Neural cell (in vitro differentiated cells): ENCODE measurements around the gene AQP6. TPM values are rescaled to one million over a fixed set of nuclear protein-coding genes. Genes with fewer than 3 reads are reported as not detected.

ENCODE experiments used
- H2AFZ ChIP-seq: fragments of 200-600, 300-800 bp; sonication (generic), shearing (Covaris generic); 2 replicates; pipeline ENCODE4 v1.6.0; 2014; ENCODE audit warnings: low read depth, mild to moderate bottlenecking, antibody characterized with exemption, low read length, moderate library complexity
- H3F3A ChIP-seq: fragments of 200-600 bp; shearing (Covaris generic); 2 replicates; pipeline ENCODE4 v1.6.1; 2016; ENCODE audit warnings: mild to moderate bottlenecking, moderate library complexity, mixed read lengths, antibody characterized with exemption, low read length; ENCODE audit not compliant: insufficient read depth, poor library complexity, severe bottlenecking
- H3K27ac ChIP-seq: fragments of 200-600, 300-800 bp; sonication (generic), shearing (Covaris generic); 2 replicates; pipeline ENCODE4 v1.5.1; 2014; ENCODE audit warnings: mild to moderate bottlenecking, low read length, moderate library complexity
- H3K27me3 ChIP-seq: fragments of 300-800, 200-600 bp; sonication (generic), shearing (Covaris generic); 2 replicates; pipeline ENCODE4 v1.6.0; 2014; ENCODE audit warnings: mild to moderate bottlenecking, low read depth, low read length, moderate library complexity; ENCODE audit not compliant: insufficient read depth
- H3K36me3 ChIP-seq: fragments of 300-800, 200-600 bp; sonication (generic), shearing (Covaris generic); 2 replicates; pipeline ENCODE4 v1.5.1; 2014; ENCODE audit warnings: mild to moderate bottlenecking, antibody characterized with exemption, low read length, moderate library complexity; ENCODE audit not compliant: insufficient read depth
- H3K4me2 ChIP-seq: fragments of 300-800, 200-600 bp; sonication (generic), shearing (Covaris generic); 2 replicates; pipeline ENCODE4 v1.6.0; 2014; ENCODE audit warnings: mild to moderate bottlenecking, low read length
- H3K4me3 ChIP-seq: fragments of 300-800, 200-600 bp; sonication (generic), shearing (Covaris generic); 2 replicates; pipeline ENCODE4 v1.5.1; 2014; ENCODE audit warnings: mild to moderate bottlenecking, low read length, moderate library complexity
- H3K79me2 ChIP-seq: fragments of 200-600 bp; shearing (Covaris generic); replicated peaks from 2 replicates; pipeline ENCODE4 v1.6.0; 2014; ENCODE audit warnings: mild to moderate bottlenecking, low read length, moderate library complexity; ENCODE audit not compliant: insufficient read depth
- H3K9ac ChIP-seq: fragments of 300-800, 200-600 bp; sonication (generic), shearing (Covaris generic); 2 replicates; pipeline ENCODE4 v1.6.1; 2016; ENCODE audit warnings: mild to moderate bottlenecking, low read length, mixed read lengths
- H3K9me2 ChIP-seq: fragments of 200-600 bp; shearing (Covaris generic); 2 replicates; pipeline ENCODE4 v1.6.1; 2016; ENCODE audit warnings: mild to moderate bottlenecking, low read length, mixed read lengths; ENCODE audit not compliant: insufficient read depth
- H3K9me3 ChIP-seq: fragments of 200-600, 300-800 bp; sonication (generic), shearing (Covaris generic); 2 replicates; pipeline ENCODE4 v1.6.1; 2016; ENCODE audit warnings: mild to moderate bottlenecking, mixed run types, low read length, moderate library complexity, mixed read lengths
- H4K20me1 ChIP-seq: fragments of 200-600 bp; shearing (Covaris generic); 2 replicates; pipeline ENCODE4 v1.6.1; 2016; ENCODE audit warnings: mild to moderate bottlenecking, mixed run types; ENCODE audit not compliant: insufficient read depth
- EP300 ChIP-seq: fragments of 450-650 bp; conservative IDR thresholded peaks from 2 replicates; pipeline ENCODE4 v1.6.1; 2014; ENCODE audit warnings: antibody characterized with exemption, mild to moderate bottlenecking, moderate library complexity; ENCODE audit not compliant: poor library complexity, severe bottlenecking
- EZH2 ChIP-seq: fragments of 200-600, 300-800 bp; shearing (Covaris generic), sonication (generic); IDR thresholded peaks from 2 replicates; pipeline ENCODE4 v1.6.1; 2014; ENCODE audit warnings: antibody characterized with exemption, low read length, borderline replicate concordance, mild to moderate bottlenecking; ENCODE audit not compliant: insufficient read depth, poor library complexity, severe bottlenecking
- MXI1 ChIP-seq: fragments of 450-650 bp; conservative IDR thresholded peaks from 2 replicates; pipeline ENCODE4 v1.6.1; 2014; ENCODE audit warnings: antibody characterized with exemption, mild to moderate bottlenecking; ENCODE audit not compliant: poor library complexity, severe bottlenecking
- POLR2AphosphoS5 ChIP-seq: IDR thresholded peaks from 2 replicates; pipeline ENCODE4 v1.6.1; 2012
- RAD21 ChIP-seq: fragments of 450-650 bp; conservative IDR thresholded peaks from 2 replicates; pipeline ENCODE4 v1.6.1; 2014; ENCODE audit warnings: antibody characterized with exemption, mild to moderate bottlenecking, moderate library complexity
- REST ChIP-seq: IDR thresholded peaks from 2 replicates; pipeline ENCODE4 v1.6.1; 2012; ENCODE audit warnings: borderline replicate concordance
- SMC3 ChIP-seq: fragments of 450-650 bp; conservative IDR thresholded peaks from 2 replicates; pipeline ENCODE4 v1.6.1; 2014; ENCODE audit warnings: antibody characterized with exemption, mild to moderate bottlenecking, moderate library complexity; ENCODE audit not compliant: poor library complexity
- TAF1 ChIP-seq: IDR thresholded peaks from 2 replicates; pipeline ENCODE4 v1.6.1; 2012; ENCODE audit warnings: low read depth
- polyA plus RNA-seq: library from polyadenylated mRNA; depleted of rRNA; stranded (reverse); fragments of >200 nt; gene quantifications from 2 replicates; pipeline ENCODE4 v1.2.3, GENCODE V29; 2014
- TF ChIP-seq, protein P1 (sequence below): fragments of 450-650 bp; IDR thresholded peaks from 2 replicates; pipeline ENCODE4 v1.5.1; 2014; ENCODE audit warnings: antibody characterized with exemption, mild to moderate bottlenecking, moderate library complexity; ENCODE audit not compliant: poor library complexity, severe bottlenecking

AQP6 gene
- polyA plus RNA-seq, 1 donor from 2014 or later: not detected

- H3K4me3 ChIP-seq: no peak overlapping the region
- H3F3A ChIP-seq: no peaks in the 10 kb centered on the region
- H2AFZ ChIP-seq: no peak overlapping the region
- H4K20me1 ChIP-seq: no peaks in the 10 kb centered on the region
- H3K9ac ChIP-seq: no peak overlapping the region
- no peaks in the 10 kb centered on the region for H3K79me2 ChIP-seq
- H3K4me2 ChIP-seq: no peak overlapping the region
- H3K27me3 ChIP-seq: no peaks in the 10 kb centered on the region
- H3K27ac ChIP-seq: no peak overlapping the region
- TF ChIP-seq EP300: no peak
- TF ChIP-seq REST: no peak
- TF ChIP-seq, protein P1, sequence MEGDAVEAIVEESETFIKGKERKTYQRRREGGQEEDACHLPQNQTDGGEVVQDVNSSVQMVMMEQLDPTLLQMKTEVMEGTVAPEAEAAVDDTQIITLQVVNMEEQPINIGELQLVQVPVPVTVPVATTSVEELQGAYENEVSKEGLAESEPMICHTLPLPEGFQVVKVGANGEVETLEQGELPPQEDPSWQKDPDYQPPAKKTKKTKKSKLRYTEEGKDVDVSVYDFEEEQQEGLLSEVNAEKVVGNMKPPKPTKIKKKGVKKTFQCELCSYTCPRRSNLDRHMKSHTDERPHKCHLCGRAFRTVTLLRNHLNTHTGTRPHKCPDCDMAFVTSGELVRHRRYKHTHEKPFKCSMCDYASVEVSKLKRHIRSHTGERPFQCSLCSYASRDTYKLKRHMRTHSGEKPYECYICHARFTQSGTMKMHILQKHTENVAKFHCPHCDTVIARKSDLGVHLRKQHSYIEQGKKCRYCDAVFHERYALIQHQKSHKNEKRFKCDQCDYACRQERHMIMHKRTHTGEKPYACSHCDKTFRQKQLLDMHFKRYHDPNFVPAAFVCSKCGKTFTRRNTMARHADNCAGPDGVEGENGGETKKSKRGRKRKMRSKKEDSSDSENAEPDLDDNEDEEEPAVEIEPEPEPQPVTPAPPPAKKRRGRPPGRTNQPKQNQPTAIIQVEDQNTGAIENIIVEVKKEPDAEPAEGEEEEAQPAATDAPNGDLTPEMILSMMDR: no peak
- no peak for TF ChIP-seq RAD21
- no peak for TF ChIP-seq TAF1
- no peak for TF ChIP-seq POLR2AphosphoS5
- no peak for TF ChIP-seq EZH2
- TF ChIP-seq MXI1: no peak
- TF ChIP-seq SMC3: no peak
- no peaks in the 10 kb centered on the region for H3K36me3 ChIP-seq
- H3K9me2 ChIP-seq: no peaks in the 10 kb centered on the region
- H3K9me3 ChIP-seq: no peaks in the 10 kb centered on the region
Measured at GRCh38 chr12:49969651-49970429, 2.9 kb upstream of the AQP6 start.

DNA sequence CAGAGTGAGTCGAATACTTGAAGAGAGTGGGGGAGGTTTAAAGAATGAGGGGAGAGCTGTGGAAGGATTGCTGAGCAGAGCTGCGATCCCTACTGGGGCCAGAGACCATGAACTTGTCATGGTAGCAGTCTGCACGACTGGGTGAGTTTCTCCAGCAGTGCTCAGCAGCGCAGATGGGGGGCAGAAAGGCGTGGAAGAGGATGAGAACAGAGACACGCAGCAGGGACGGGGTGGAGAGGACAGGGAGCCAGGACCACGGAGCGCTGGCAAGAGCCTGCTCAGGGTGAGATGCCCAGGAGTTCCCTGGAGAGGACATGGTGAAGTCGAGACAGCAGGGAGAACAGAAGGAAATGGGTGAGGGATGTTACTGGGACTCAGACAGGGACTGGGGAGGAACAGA, 2.1 kb upstream of the AQP6 start:
- no peak overlapping the region for H2AFZ ChIP-seq
- no peaks in the 10 kb centered on the region for H3K36me3 ChIP-seq
- H3K9ac ChIP-seq: no peak overlapping the region
- H3K27ac ChIP-seq: no peak overlapping the region
- H3K79me2 ChIP-seq: no peaks in the 10 kb centered on the region
- H3K9me3 ChIP-seq: no peaks in the 10 kb centered on the region
- no peaks in the 10 kb centered on the region for H3K27me3 ChIP-seq
- no peaks in the 10 kb centered on the region for H3F3A ChIP-seq
- no peaks in the 10 kb centered on the region for H3K9me2 ChIP-seq
- no peak for TF ChIP-seq POLR2AphosphoS5
- no peak overlapping the region for H3K4me3 ChIP-seq
- H3K4me2 ChIP-seq: no peak overlapping the region
- H4K20me1 ChIP-seq: no peaks in the 10 kb centered on the region
